Heart left ventricle (tissue), 13 donors: Measurements from ENCODE around the gene TRIP13.

Experiments
- CTCF ChIP-seq, 12 donors: fragments of 200-600 bp; sonication (generic) in 4 of 12; IDR thresholded peaks; one replicate each; pipeline versions ENCODE4 v1.5.0 to v1.8.0; 2018 to 2022; ENCODE audit warnings: antibody characterized with exemption in 12 of 12, mild to moderate bottlenecking in 5 of 12
- POLR2A ChIP-seq, 2 donors: fragments of 450-650 bp; IDR thresholded peaks; one replicate each; pipeline ENCODE4 v1.6.1; 2017; ENCODE audit warnings: antibody characterized with exemption in 2 of 2, mild to moderate bottlenecking in 2 of 2, moderate library complexity in 2 of 2
- donor health status: ischemic (EF 13 %, LVEDD 7.1; RV severe dilation, severe dysfunction).
- donor health status: DM: no; HTN: yes; CAD: no.
- donor health status: DM: no; HTN: no; CAD: no.
- donor health status: ischemic (EF 25% LVEDD 6.9; RV normal size, moderate dysfunction).
- donor health status: ischemic (EF 25% LVEDD 5.7; RV mildly dilated, moderate dysfunction).
- donor health status: ischemic (EF 35%, LVEDD 5.7; RV mildly dilated, moderate dysfunction).
- donor health status: nonischemic (EF 11% LVEDD 7.7; RV severe dilation, severe dysfunction).
- donor health status: DM: yes; HTN: yes; CAD: no.
- donor health status: PGD.
- donor health status: ischemic (EF 29% LVEDD 5.4; RV normal size, mild dysfunction).
- donor health status: nonischemic (EF 23%, LVEDD 6.1; RV moderate dilation, normal function).

DNA sequence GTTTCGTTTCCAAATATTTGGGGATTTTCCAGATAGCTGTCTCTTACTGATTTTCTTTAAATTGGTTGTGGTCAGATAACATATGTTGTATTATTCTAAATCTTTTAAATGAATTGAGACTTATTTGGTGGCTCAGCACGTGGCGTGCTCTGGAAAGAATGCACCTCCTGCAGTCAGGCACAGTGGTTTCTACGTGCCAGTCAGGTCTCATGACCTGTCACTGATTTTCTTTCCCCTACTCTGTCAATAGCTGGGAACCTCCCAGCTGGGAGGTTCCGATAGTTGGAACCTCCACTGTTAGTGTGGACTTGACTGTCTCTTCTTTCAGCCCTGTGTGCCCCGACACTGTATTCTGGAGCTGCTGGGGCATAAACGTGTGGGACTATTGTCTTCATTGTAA lies 27.6 kb downstream of the TRIP13 start:
- TF ChIP-seq CTCF (IDR thresholded peaks at IDR 0.05) (no peak), POLR2A (IDR thresholded peaks at IDR 0.05) (no peak)
